HepG2 (cell line): ENCODE measurements around the gene SYCE3. TPM values are rescaled to one million over a fixed set of nuclear protein-coding genes. Genes with fewer than 3 reads are reported as not detected.

Experiments used
- ATF1 ChIP-seq: IDR thresholded peaks from 2 replicates; pipeline ENCODE4 v1.6.1; 2016; ENCODE audit warnings: mild to moderate bottlenecking, control low read depth
- DPF2 ChIP-seq: sonication (generic); formaldehyde crosslinking; IDR thresholded peaks from 2 replicates; pipeline ENCODE4 v1.4.0; 2020; ENCODE audit warnings: mild to moderate bottlenecking, low read depth, missing genetic modification reagents, borderline replicate concordance
- HNF4A ChIP-seq: sonication (generic); formaldehyde crosslinking; IDR thresholded peaks from 2 replicates; pipeline ENCODE4 v1.4.0; 2020; ENCODE audit warnings: missing genetic modification reagents
- ISX ChIP-seq: sonication (generic); formaldehyde crosslinking; conservative IDR thresholded peaks from 2 replicates; pipeline ENCODE4 v1.5.0; 2020; ENCODE audit warnings: missing genetic modification reagents
- KDM6A ChIP-seq: IDR thresholded peaks from 2 replicates; pipeline ENCODE4 v1.6.1; 2016; ENCODE audit warnings: low read depth
- MIER2 ChIP-seq: IDR thresholded peaks from 2 replicates; pipeline ENCODE4 v1.6.1; 2016; ENCODE audit warnings: missing biosample characterization, missing genetic modification reagents
- NFYB ChIP-seq: sonication (generic); formaldehyde crosslinking; IDR thresholded peaks from 2 replicates; pipeline ENCODE4 v1.4.0; 2020; ENCODE audit warnings: missing genetic modification reagents
- POLR2AphosphoS5 ChIP-seq: IDR thresholded peaks from 2 replicates; pipeline ENCODE4 v1.6.1; 2012; ENCODE audit warnings: low read depth, low read length
- RXRB ChIP-seq: IDR thresholded peaks from 2 replicates; pipeline ENCODE4 v1.6.1; 2016; ENCODE audit warnings: borderline replicate concordance, missing genetic modification reagents, missing compliant biosample characterization
- ZBED4 ChIP-seq: sonication (generic); formaldehyde crosslinking; IDR thresholded peaks from 2 replicates; pipeline ENCODE4 v1.4.0; 2020; ENCODE audit warnings: missing genetic modification reagents, borderline replicate concordance
- ZBTB14 ChIP-seq: sonication (generic); formaldehyde crosslinking; IDR thresholded peaks from 2 replicates; pipeline ENCODE4 v1.4.0; 2020; ENCODE audit warnings: missing genetic modification reagents
- ZFY ChIP-seq: sonication (generic); formaldehyde crosslinking; IDR thresholded peaks from 2 replicates; pipeline ENCODE4 v1.4.0; 2020; ENCODE audit warnings: missing genetic modification reagents
- ZMAT5 ChIP-seq: sonication (generic); formaldehyde crosslinking; IDR thresholded peaks from 2 replicates; pipeline ENCODE4 v1.5.0; 2020; ENCODE audit warnings: mild to moderate bottlenecking, low read depth, missing genetic modification reagents, borderline replicate concordance
- ZNF280D ChIP-seq: sonication (generic); formaldehyde crosslinking; IDR thresholded peaks from 2 replicates; pipeline ENCODE4 v1.5.1; 2020; ENCODE audit warnings: mild to moderate bottlenecking, missing genetic modification reagents
- ZNF383 ChIP-seq: sonication (generic); formaldehyde crosslinking; IDR thresholded peaks from 2 replicates; pipeline ENCODE4 v1.4.0; 2020; ENCODE audit warnings: missing genetic modification reagents, mild to moderate bottlenecking, borderline replicate concordance
- ZNF841 ChIP-seq: sonication (generic); formaldehyde crosslinking; IDR thresholded peaks from 2 replicates; pipeline ENCODE4 v1.8.1; 2023; ENCODE audit warnings: missing genetic modification reagents, borderline replicate concordance
- ZNF878 ChIP-seq: sonication (generic); formaldehyde crosslinking; IDR thresholded peaks from 2 replicates; pipeline ENCODE4 v1.8.1; 2023; ENCODE audit warnings: mild to moderate bottlenecking, missing genetic modification reagents, moderate library complexity
- polyA plus RNA-seq, 8 experiments: library from polyadenylated mRNA; depleted of rRNA in 3 of 8; stranded (reverse) in 7 of 8; unstranded in 1 of 8; fragments of >200 nt; fragmentation: Illumina TruSeq in 4 of 8; extraction: Trizol in 4 of 8; gene quantifications; 2 replicates each; pipeline versions ENCODE4 v1.2.1 to v1.2.3, GENCODE V29; 2011 to 2016; ENCODE audit warnings: low read depth in 4 of 8, missing spikeins in 1 of 8, mixed read lengths in 1 of 8; ENCODE audit not compliant: insufficient read depth in 1 of 8
- total RNA-seq, 5 experiments: library from RNA; depleted of rRNA; stranded (reverse); fragments of >200 nt; fragmentation: Illumina TruSeq; extraction: Trizol; gene quantifications; 2 replicates each; pipeline ENCODE4 v1.2.3, GENCODE V29; 2016; ENCODE audit warnings: low read depth in 1 of 5
- TF ChIP-seq, protein P1 (sequence below): sonication (generic); formaldehyde crosslinking; conservative IDR thresholded peaks from 2 replicates; pipeline ENCODE4 v1.4.0; 2020; ENCODE audit warnings: missing genetic modification reagents

The SYCE3 gene
- total and polyA plus RNA-seq, 2 of the 13 experiments (the other 11 are each of a cell fraction or from before 2014, with no cell fraction given): not detected

- TF ChIP-seq ZBED4 (no peak), ATF1 (peak; percentile 96), ZBTB14 (peak; percentile 53; the same call in 1 of the 2 replicates), DPF2 (no peak), HNF4A (no peak), ZNF878 (CRISPR knock-in tag) (no peak), NFYB (CRISPR knock-in tag) (peak; percentile 70), ZNF280D (no peak), MIER2 (CRISPR knock-in tag) (0 out of 2 replicates have a peak, but pooled peaks have one; percentile 44), RXRB (CRISPR knock-in tag) (peak; percentile 64; the same call in 1 of the 2 replicates), ZNF383 (CRISPR knock-in tag) (no peak), KDM6A (CRISPR knock-in tag) (no peak), ZMAT5 (CRISPR knock-in tag) (no peak), ISX (CRISPR knock-in tag) (no peak), POLR2AphosphoS5 (peak; percentile 73), ZNF841 (CRISPR knock-in tag) (no peak), ZFY (CRISPR knock-in tag) (no peak)
- TF ChIP-seq, protein P1, sequence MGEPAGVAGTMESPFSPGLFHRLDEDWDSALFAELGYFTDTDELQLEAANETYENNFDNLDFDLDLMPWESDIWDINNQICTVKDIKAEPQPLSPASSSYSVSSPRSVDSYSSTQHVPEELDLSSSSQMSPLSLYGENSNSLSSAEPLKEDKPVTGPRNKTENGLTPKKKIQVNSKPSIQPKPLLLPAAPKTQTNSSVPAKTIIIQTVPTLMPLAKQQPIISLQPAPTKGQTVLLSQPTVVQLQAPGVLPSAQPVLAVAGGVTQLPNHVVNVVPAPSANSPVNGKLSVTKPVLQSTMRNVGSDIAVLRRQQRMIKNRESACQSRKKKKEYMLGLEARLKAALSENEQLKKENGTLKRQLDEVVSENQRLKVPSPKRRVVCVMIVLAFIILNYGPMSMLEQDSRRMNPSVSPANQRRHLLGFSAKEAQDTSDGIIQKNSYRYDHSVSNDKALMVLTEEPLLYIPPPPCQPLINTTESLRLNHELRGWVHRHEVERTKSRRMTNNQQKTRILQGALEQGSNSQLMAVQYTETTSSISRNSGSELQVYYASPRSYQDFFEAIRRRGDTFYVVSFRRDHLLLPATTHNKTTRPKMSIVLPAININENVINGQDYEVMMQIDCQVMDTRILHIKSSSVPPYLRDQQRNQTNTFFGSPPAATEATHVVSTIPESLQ (CRISPR knock-in tag): 0 out of 2 replicates have a peak, but pooled peaks have one; percentile 37
Observed at GRCh38 chr22:50507991-50508884, 54.5 kb downstream of the SYCE3 start, which contains the start of gene NCAPH2 (continued).
